ENCODE measurements around the gene WNT5B.

Gene WNT5B

GRCh38 chr12:1628666-1629337 lies at the start of gene WNT5B:
TSS of gene WNT5B (plus strand) at chr12:1629231. CDS start at chr12:1631355, 2,124 bp downstream.
- H3K4me3 ChIP-seq (replicated peaks; ENCODE audit: low read depth, low read length): peak within 1 kb of the TSS; percentile 37
- TF ChIP-seq CTCF (IDR thresholded peaks at IDR 0.05; ENCODE audit: insufficient read depth, low read length, poor library complexity, severe bottlenecking): no peak
- DNase-seq (ENCODE audit: extremely low read depth, insufficient read length): no peak
- H3K27me3 ChIP-seq (replicated peaks; ENCODE audit: control insufficient read depth, insufficient read depth, low read length): no peaks in the 10 kb centered on the region; the same call in 1 of the 2 replicates
- H3K36me3 ChIP-seq (ENCODE audit: control insufficient read depth, insufficient read depth, low read length): peaks cover 1% of the 10 kb centered on the region; the same call in 1 of the 2 replicates

- DNase-seq (ENCODE audit: extremely low read depth, insufficient read length): no peak
- Histone ChIP-seq H3K36me3 (ENCODE audit: control insufficient read depth, insufficient read depth, low read length) (no peaks in the 10 kb centered on the region), H3K27me3 (replicated peaks; ENCODE audit: control insufficient read depth, insufficient read depth, low read length) (no peaks in the 10 kb centered on the region), H3K4me3 (replicated peaks; ENCODE audit: low read depth, low read length) (no peak overlapping the region)
- TF ChIP-seq CTCF (IDR thresholded peaks at IDR 0.05; ENCODE audit: insufficient read depth, low read length, poor library complexity, severe bottlenecking): no peak
Measured at GRCh38 chr12:1579651-1580435, 49.2 kb upstream of the WNT5B start.

GRCh38 chr12:1580526-1580925 lies 48.5 kb upstream of the WNT5B start:
- Histone ChIP-seq H3K36me3 (ENCODE audit: control insufficient read depth, insufficient read depth, low read length) (no peaks in the 10 kb centered on the region), H3K4me3 (replicated peaks; ENCODE audit: low read depth, low read length) (no peak overlapping the region), H3K27me3 (replicated peaks; ENCODE audit: control insufficient read depth, insufficient read depth, low read length) (no peaks in the 10 kb centered on the region)
- no peak for DNase-seq (ENCODE audit: extremely low read depth, insufficient read length)
- TF ChIP-seq CTCF (IDR thresholded peaks at IDR 0.05; ENCODE audit: insufficient read depth, low read length, poor library complexity, severe bottlenecking): no peak

- no peak for TF ChIP-seq CTCF (IDR thresholded peaks at IDR 0.05; ENCODE audit: insufficient read depth, low read length, poor library complexity, severe bottlenecking)
- no peak overlapping the region for H3K4me3 ChIP-seq (replicated peaks; ENCODE audit: low read depth, low read length)
- DNase-seq (ENCODE audit: extremely low read depth, insufficient read length): no peak
- H3K27me3 ChIP-seq (replicated peaks; ENCODE audit: control insufficient read depth, insufficient read depth, low read length): no peaks in the 10 kb centered on the region
- no peaks in the 10 kb centered on the region for H3K36me3 ChIP-seq (ENCODE audit: control insufficient read depth, insufficient read depth, low read length)
Measured at GRCh38 chr12:1581973-1582708, 46.9 kb upstream of the WNT5B start.

- no peaks in the 10 kb centered on the region for H3K27me3 ChIP-seq (replicated peaks; ENCODE audit: control insufficient read depth, insufficient read depth, low read length)
- no peak for TF ChIP-seq CTCF (IDR thresholded peaks at IDR 0.05; ENCODE audit: insufficient read depth, low read length, poor library complexity, severe bottlenecking)
- H3K36me3 ChIP-seq (ENCODE audit: control insufficient read depth, insufficient read depth, low read length): no peaks in the 10 kb centered on the region
- no peak for DNase-seq (ENCODE audit: extremely low read depth, insufficient read length)
- H3K4me3 ChIP-seq (replicated peaks; ENCODE audit: low read depth, low read length): no peak overlapping the region
Measured at GRCh38 chr12:1582709-1583050, 46.4 kb upstream of the WNT5B start.

All from GM06990 (cell line).